Stimulated activated CD4-positive, alpha-beta T cell treated with anti-CD3 and anti-CD28 coated beads, Interleukin-2, amount 100 ng/mL, for 24 hours (primary cell): Measurements from ENCODE around the gene TCP10L.
"Not testable (repeated sequence)": the region's sequence is repeated elsewhere in the genome, so short reads cannot be mapped to it uniquely, and the experiment has no call there.

Source experiments
- DNase-seq, 2 donors: peaks; one replicate each; pipeline ENCODE4 v3.0.0-alpha.2; 2020

TCP10L gene

DNA sequence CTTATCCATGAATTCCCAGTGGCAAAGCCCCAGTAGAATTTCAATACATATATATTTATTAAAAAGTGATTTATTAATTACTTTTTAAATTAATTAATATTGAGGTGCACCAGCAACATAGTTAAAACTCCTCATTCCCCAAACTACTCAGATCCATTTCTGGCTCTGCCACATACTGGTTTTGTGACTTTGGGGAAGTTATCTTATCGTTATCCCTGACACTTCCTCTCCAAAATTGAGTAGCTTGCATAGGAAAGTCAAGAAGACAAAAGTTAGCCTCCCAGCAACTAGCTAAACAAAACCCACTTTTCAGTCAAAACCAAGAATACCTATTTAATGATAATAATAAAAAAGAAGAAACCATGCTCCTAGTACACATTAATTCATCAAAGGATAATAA is 35.9 kb downstream of the TCP10L start:
- DNase-seq: no peak

DNA sequence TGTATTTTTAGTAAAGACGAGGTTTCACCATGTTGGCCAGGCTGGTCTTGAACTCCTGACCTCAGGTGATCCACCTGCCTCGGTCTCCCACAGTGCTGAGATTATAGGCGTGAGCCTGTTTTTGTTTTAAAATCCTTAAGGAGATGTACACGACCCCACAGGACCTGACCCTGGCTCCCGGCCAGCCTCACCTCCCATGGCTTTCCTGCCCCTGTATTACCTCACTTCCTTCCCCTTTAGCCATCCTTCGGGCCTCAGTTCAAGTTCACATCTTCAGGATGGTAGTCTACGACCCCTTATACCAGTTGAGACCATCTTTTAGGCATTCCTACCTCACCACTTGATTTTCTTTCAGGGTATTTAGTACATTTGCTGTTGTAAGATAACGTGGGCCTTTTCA is 36.3 kb downstream of the TCP10L start:
- DNase-seq: no peak

GRCh38 chr21:32547018-32547417 is 38.3 kb downstream of the TCP10L start:
- DNase-seq: no peak

DNA sequence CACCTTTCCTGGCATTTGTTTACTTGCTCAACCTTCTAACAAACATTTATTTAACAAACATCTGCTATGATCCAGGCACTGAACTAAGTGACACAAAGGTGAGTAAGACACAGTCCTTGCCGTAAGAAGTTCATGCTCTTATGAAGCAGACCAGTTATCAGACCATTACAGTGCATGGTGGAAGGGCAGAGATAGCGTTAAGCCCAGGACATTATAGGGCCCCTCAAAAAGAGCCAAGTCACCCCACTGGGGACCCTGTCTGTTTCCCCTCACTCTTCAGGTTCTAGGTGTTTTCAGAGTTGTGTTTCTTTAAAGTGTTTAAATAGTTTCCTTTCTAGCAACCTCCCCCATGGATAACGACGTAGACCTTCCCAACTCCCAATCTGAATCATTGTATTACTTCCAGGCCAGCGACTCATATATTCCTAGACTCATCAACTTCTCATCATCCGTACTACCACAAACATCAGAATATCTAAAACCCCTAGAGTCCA is 39.3 kb downstream of the TCP10L start:
- no peak for DNase-seq

DNA sequence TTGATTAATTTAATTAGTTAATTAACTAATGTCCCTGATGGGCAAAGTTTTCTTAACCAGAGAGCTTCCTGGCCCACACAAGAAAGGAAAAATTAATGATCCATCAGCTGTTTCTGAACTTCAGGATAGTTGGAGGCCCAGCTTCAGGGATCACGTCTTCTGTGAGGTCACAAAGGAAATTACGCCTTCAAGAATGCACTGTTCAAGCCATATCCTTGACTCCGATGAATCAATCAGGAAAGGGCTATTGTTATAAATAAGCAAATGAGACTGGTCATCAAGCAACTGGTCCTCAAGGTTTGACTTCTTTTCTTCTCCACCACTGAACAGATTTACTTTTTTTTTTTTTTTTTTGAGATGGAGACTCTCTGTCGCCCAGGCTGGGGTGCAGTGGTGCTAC is 40.6 kb downstream of the TCP10L start:
- DNase-seq: no peak

DNA sequence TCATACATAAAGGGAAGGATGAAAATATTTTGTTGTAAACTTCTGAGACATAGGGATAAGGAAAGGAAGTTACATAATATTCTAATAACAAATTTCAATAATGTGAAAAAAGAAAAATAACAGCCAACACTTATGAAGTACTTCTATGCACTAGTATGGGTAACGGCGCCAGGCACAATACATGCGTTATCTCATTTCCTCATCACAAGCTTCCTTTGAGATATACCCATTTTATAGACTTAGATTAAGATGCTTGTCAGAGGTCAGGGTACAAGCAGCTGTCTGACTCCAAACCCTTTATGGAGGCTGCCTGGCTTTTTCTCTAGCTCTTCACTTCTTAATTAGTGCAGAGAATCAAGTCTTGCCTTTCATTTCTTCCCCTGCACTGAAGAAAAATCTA is 41.3 kb downstream of the TCP10L start:
- DNase-seq: no peak

DNA sequence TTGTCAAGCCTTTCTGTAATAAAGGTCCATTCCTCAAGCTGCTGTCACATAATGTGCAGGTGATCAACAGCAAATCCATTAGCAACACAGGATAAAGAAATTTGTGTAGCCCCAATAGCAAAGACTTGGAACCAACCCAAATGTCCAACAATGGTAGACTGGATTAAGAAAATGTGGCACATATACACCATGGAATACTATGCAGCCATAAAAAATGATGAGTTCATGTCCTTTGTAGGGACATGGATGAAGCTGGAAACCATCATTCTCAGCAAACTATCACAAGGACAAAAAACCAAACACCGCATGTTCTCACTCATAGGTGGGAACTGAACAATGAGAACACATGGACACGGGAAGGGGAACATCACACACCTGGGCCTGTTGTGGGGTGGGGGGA is 42.3 kb downstream of the TCP10L start:
- not testable (repeated sequence) for DNase-seq

DNA sequence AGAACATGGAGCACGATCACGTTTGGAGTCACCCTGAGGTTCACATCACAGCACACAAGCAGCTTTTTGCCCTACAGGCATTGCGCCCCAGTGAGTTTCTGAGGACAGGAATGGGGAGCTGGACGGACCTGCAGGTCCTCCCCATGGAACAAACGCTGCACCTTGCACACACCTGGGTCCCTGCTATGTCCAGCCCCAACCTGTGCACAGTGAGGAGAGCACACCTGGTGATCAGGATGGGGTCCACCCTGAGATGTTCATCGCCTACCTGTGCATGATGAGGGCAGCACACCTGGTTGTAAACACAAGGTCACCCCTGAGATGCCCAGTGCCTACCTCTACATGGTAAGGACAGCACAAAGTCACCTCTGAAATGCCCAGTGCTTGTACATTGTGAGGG is 45.9 kb downstream of the TCP10L start:
- no peak for DNase-seq

DNA sequence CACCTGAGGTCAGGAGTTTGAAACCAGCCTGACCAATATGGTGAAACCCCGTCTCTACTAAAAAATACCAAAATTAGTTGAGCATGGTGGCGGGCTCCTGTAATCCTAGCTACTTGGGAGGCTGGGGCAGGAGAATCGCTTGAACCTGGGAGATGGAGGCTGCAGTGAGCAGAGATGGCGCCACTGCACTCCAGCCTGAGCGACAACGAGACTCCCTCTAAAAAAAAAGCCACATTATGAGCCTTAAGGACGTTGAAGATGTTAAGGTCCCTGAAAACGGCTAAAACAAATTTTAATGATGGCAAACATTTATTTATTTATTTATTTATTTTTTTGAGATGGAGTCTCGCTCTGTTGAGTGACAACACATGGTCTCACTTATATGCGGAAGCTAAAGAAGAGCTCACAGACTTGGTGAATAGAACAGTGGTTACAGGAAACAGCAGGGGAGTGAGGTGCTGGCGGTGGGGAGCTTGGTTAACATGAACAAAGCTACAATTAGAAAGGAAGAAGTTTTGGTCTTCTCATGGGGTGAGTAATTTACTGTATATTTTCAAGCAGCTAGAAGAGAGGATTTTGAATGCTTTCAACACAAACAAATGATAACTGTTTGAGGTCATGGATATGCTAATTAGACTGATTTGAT is 47.1 kb downstream of the TCP10L start:
- no peak for DNase-seq

DNA sequence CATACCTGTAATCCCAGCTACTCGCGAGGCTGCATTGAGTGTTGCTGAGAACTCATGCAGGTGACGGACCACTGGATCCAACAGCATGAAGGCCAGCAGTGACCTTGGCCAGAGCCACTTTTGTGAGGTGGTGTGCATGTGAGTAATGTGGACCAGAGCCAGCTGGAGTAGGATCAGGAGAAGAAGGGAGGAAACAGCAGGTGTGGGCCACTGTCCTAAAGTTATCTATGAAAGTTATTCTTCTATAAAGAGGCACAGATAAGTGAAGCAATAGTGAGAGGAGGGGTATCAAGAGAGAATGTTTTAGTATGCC is 47.8 kb downstream of the TCP10L start:
- no peak for DNase-seq

- no peak for DNase-seq
These were observed 49.7 kb downstream of the TCP10L start for GRCh38 chr21:32535612-32536011.

DNA sequence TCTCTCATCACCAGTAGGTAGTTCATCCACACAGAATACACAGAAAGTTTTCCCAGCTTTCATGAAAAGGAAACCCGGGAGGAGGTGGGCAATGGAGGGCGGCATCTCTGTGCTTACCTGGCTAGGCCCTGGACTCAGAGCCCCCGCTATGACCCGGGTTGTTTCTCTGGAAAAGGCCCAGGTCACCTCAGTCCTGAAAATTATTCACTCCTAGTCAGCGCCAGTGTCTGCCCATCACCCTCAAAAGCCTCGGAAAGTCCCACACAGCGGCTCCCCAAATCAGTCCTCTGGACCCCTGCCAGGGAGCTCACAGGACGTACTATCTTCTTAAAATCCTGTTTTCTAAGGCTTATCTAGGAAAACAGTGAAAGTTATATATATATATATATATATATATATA is 51.2 kb downstream of the TCP10L start:
- DNase-seq: no peak

DNA sequence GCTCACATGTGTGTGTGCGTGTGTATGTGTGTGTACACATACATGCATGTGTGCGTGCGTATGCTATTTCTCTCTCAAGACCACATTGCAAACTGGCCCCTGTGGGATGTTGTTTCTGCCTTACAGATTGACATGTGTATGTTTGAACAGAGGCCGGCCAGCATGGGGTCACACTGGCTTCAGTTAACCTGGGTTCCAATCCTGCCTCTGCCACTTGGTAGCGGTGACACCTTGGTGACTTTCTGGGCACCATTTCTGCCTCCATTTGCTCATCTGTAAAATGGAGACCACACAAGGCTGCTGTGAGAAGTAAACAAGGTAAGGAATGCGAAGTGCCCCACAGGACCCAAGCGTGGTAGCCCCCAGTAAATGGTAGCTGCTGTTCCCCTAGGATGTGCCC is 51.7 kb downstream of the TCP10L start:
- no peak for DNase-seq

DNA sequence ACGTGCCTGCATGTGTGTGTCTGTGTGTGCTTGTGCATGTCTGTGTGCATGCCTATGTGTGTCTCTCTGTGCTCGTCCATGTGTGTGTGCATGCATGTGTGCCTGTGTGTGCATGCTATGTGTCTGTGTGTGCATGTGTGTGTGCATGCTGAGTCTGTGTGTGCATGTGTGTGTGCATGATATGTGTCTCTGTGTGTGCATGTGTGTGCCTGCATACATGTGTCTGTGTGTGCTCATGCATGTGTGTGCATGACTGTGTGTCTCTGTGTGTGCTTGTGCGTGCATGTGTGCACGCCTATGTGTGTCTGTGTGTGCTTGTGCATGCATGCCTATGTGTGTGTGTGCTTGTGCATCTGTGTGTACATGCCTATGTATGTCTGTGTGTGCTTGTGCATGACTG is 52.3 kb downstream of the TCP10L start:
- DNase-seq: no peak

DNA sequence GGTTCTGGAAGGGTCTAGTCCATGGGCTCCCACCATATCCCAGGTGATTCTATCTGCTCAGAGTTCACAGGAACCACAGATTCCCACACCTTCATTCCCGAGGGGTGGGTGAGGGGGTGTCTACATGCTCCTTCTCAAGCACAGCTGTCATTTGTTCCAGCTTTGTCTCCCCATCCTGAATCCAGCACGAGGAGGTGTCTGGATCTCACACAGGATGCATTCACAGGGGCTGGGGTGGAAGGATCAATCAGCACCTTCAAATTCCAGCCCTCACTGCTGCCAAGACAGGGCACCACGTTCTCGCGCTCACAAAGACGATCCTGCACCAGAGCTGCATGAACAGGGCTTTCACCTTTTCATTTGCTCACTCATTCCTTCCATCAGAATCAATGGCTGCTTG is 52.7 kb downstream of the TCP10L start:
- no peak for DNase-seq

GRCh38 chr21:32531561-32531960 is 53.8 kb downstream of the TCP10L start:
- DNase-seq: not testable (repeated sequence)

GRCh38 chr21:32530809-32531208 is 54.5 kb downstream of the TCP10L start:
- not testable (repeated sequence) for DNase-seq

DNA sequence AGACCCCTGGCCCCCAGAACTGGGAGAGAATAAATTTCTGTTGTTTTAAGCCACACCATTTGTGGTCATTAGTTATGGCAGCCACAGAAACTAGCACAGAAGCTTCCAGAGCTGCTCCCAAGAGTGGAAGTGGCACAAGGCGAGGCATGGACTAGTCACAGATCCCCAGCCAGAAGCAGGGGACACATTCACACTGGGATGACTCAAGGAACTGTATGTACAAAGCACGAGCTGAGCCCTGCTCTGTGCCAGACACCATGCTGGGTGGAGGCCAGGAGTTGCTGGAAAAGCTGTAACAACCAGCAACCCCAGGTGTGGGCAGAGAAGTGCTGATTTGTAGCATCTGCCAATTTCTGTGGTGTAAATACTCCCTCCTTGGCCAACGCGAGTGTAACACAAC is 55.6 kb downstream of the TCP10L start:
- no peak for DNase-seq

GRCh38 chr21:32525282-32525681 is 60.0 kb downstream of the TCP10L start:
- DNase-seq: no peak

- DNase-seq: no peak
These were observed 61.2 kb downstream of the TCP10L start for GRCh38 chr21:32523988-32524719.
